HG02610 (cell line): ENCODE data around the gene SH2D7.
"Not testable (repeated sequence)": the region's sequence is repeated elsewhere in the genome, so short reads cannot be mapped to it uniquely, and the experiment has no call there.

Experiments
- ATAC-seq: cut with Tn5 transposase; IDR thresholded peaks from one replicate; pipeline ENCODE4 v1.9.1; 2021; ENCODE audit warnings: mild to moderate bottlenecking, moderate library complexity; ENCODE audit not compliant: unreplicated experiment

SH2D7 gene

GRCh38 chr15:78131295-78132061 lies 39.1 kb downstream of the SH2D7 start, which contains the start of gene CIB2:
CIB2 (minus strand) TSS chr15:78131445; CDS start chr15:78131215, 230 bp downstream.
- ATAC-seq: peak; percentile 66

GRCh38 chr15:78133801-78134200 lies 41.4 kb downstream of the SH2D7 start:
- no peak for ATAC-seq

- ATAC-seq: no peak
Measured at GRCh38 chr15:78139578-78139977, 47.2 kb downstream of the SH2D7 start.

- no peak for ATAC-seq
Measured at GRCh38 chr15:78140292-78140691, 47.9 kb downstream of the SH2D7 start.

- ATAC-seq: no peak
Measured at GRCh38 chr15:78142332-78142731, 50.0 kb downstream of the SH2D7 start.

- ATAC-seq: no peak
Measured at GRCh38 chr15:78146425-78147154, 54.2 kb downstream of the SH2D7 start.

GRCh38 chr15:78147566-78147965 lies 55.2 kb downstream of the SH2D7 start:
- no peak for ATAC-seq

GRCh38 chr15:78148392-78149067 lies 56.2 kb downstream of the SH2D7 start:
- no peak for ATAC-seq

- ATAC-seq: peak; percentile 83
Measured at GRCh38 chr15:78149068-78149804, 56.9 kb downstream of the SH2D7 start, which contains the start of gene IDH3A. IDH3A (plus strand) TSS chr15:78149362; CDS start chr15:78149404, 42 bp downstream.

GRCh38 chr15:78149805-78150751 lies 57.7 kb downstream of the SH2D7 start:
- no peak for ATAC-seq

GRCh38 chr15:78151075-78151474 lies 58.7 kb downstream of the SH2D7 start:
- ATAC-seq: not testable (repeated sequence)
